Nephron (organoid): ENCODE results near the gene SLC34A1.

Experiments used
- H3K27ac Mint-ChIP-seq, 3 experiments: 2 replicates each; pipeline ENCODE4 v1.8.0; 2020; ENCODE audit warnings: mixed read lengths in 3 of 3, mild to moderate bottlenecking in 2 of 3, moderate library complexity in 1 of 3
- H3K27me3 Mint-ChIP-seq: 2 replicates; pipeline ENCODE4 v1.8.0; 2021; ENCODE audit warnings: low read depth, mild to moderate bottlenecking, moderate library complexity, mixed read lengths
- H3K36me3 Mint-ChIP-seq: 2 replicates; pipeline ENCODE4 v1.8.0; 2020; ENCODE audit warnings: low read depth, mixed read lengths
- H3K4me1 Mint-ChIP-seq: 2 replicates; pipeline ENCODE4 v1.8.0; 2020; ENCODE audit warnings: mixed read lengths
- H3K4me3 Mint-ChIP-seq, 3 experiments: 2 replicates each; pipeline ENCODE4 v1.8.0; 2020; ENCODE audit warnings: mild to moderate bottlenecking in 3 of 3, mixed read lengths in 3 of 3, moderate library complexity in 2 of 3
- H3K9me3 Mint-ChIP-seq: 2 replicates; pipeline ENCODE4 v1.8.0; 2020; ENCODE audit warnings: mixed read lengths
- CTCF ChIP-seq, 3 experiments: fragments of 200-600 bp; sonication (generic); IDR thresholded peaks; one replicate each; pipeline ENCODE4 v1.5.0; 2021; ENCODE audit warnings: antibody characterized with exemption in 3 of 3; ENCODE audit not compliant: unreplicated experiment in 3 of 3

Gene SLC34A1

GRCh38 chr5:177440211-177440989 is 56.2 kb downstream of the SLC34A1 start:
- H3K27ac Mint-ChIP-seq, result no peak overlapping the region
- peaks cover 9% of the 10 kb centered on the region for H3K4me1 Mint-ChIP-seq
- TF ChIP-seq CTCF (IDR thresholded peaks at IDR 0.05; ENCODE audit: unreplicated experiment in 3 of 3), result no peak
- no peak overlapping the region for H3K4me3 Mint-ChIP-seq
- peaks cover 6% of the 10 kb centered on the region for H3K27me3 Mint-ChIP-seq
- H3K36me3 Mint-ChIP-seq, result peaks cover 37% of the 10 kb centered on the region
- no peaks in the 10 kb centered on the region for H3K9me3 Mint-ChIP-seq

- Mint-ChIP-seq H3K36me3 (peaks cover 34% of the 10 kb centered on the region), H3K4me3 (no peak overlapping the region), H3K27ac (no peak overlapping the region), H3K4me1 (peaks cover 16% of the 10 kb centered on the region), H3K9me3 (no peaks in the 10 kb centered on the region), H3K27me3 (peaks cover 14% of the 10 kb centered on the region)
- TF ChIP-seq CTCF (IDR thresholded peaks at IDR 0.05; ENCODE audit: unreplicated experiment in 3 of 3), result no peak
Measured at GRCh38 chr5:177440990-177441780, 57.0 kb downstream of the SLC34A1 start.

- Mint-ChIP-seq H3K27me3 (peaks cover 14% of the 10 kb centered on the region), H3K36me3 (peaks cover 26% of the 10 kb centered on the region), H3K4me1 (peaks cover 16% of the 10 kb centered on the region), H3K9me3 (no peaks in the 10 kb centered on the region), H3K27ac (no peak overlapping the region), H3K4me3 (no peak overlapping the region)
- no peak for TF ChIP-seq CTCF (IDR thresholded peaks at IDR 0.05; ENCODE audit: unreplicated experiment in 3 of 3)
Measured at GRCh38 chr5:177442066-177442826, 58.0 kb downstream of the SLC34A1 start.

- no peak overlapping the region for H3K27ac Mint-ChIP-seq
- H3K9me3 Mint-ChIP-seq, result no peaks in the 10 kb centered on the region
- H3K36me3 Mint-ChIP-seq, result peaks cover 15% of the 10 kb centered on the region
- H3K27me3 Mint-ChIP-seq, result peaks cover 16% of the 10 kb centered on the region
- H3K4me1 Mint-ChIP-seq, result peaks cover 22% of the 10 kb centered on the region
- no peak for TF ChIP-seq CTCF (IDR thresholded peaks at IDR 0.05; ENCODE audit: unreplicated experiment in 3 of 3)
- H3K4me3 Mint-ChIP-seq, result no peak overlapping the region
Measured at GRCh38 chr5:177443144-177443983, 59.1 kb downstream of the SLC34A1 start.
